ENCODE results near the gene TMEM120B. TPM values are rescaled to one million over a fixed set of nuclear protein-coding genes. Genes with fewer than 3 reads are reported as not detected.
A peak's percentile ranks its signal among the peaks of the same experiment; 100 is the strongest.

Gene TMEM120B
- total and polyA plus RNA-seq, 2 experiments from 2014 or later = 4.7 to 10.7 TPM

GRCh38 chr12:121792607-121793439 is 80.3 kb downstream of the TMEM120B start:
- H3K4me3 ChIP-seq = peak overlapping the region; percentile 73
- no peak for TF ChIP-seq EZH2 (IDR thresholded peaks at IDR 0.05; ENCODE audit: insufficient read depth, poor library complexity, severe bottlenecking)
- no peak for TF ChIP-seq EZH2phosphoT487 (IDR thresholded peaks at IDR 0.05; ENCODE audit: insufficient read depth, low read depth)
- H3K9me2 ChIP-seq (ENCODE audit: insufficient read depth) = no peaks in the 10 kb centered on the region
- H4K20me1 ChIP-seq (ENCODE audit: insufficient read depth) = no peaks in the 10 kb centered on the region
- H3K4me1 ChIP-seq (ENCODE audit: insufficient read depth) = peaks cover 20% of the 10 kb centered on the region
- no peaks in the 10 kb centered on the region for H3K27me3 ChIP-seq (replicated peaks; ENCODE audit: insufficient read depth)
- no peaks in the 10 kb centered on the region for H3K9me3 ChIP-seq (ENCODE audit: low read depth)
- WGBS, 2 experiments (ENCODE audit: low coverage in 1 of 2, low lambda C conversion rate in 2 of 2, missing lambda C conversion rate in 2 of 2) = 65 to 90% methylated on average over 13 to 48 of the region's 48 CpGs
- no peak overlapping the region for H3K27ac ChIP-seq
- H3F3A ChIP-seq (ENCODE audit: insufficient read depth) = 0 out of 2 replicates have a peak, but pooled peaks cover 12% of the 10 kb centered on the region
- peak overlapping the region; percentile 62; the same call in 1 of the 2 replicates for H2AFZ ChIP-seq
- H3K9ac ChIP-seq = peak overlapping the region; percentile 82; the same call in 1 of the 2 replicates
- in situ Hi-C loops (cut with MboI) = loop anchor here (5.0 kb wide), 1 partner anchor 101 kb away; no protein-coding TSS in a partner anchor
- peak overlapping the region; percentile 77 for H3K4me2 ChIP-seq (ENCODE audit: unreplicated experiment)
- no peak for DNase-seq
- peaks cover 26% of the 10 kb centered on the region for H3K79me2 ChIP-seq (ENCODE audit: insufficient read depth)
- no peaks in the 10 kb centered on the region for H3K36me3 ChIP-seq (ENCODE audit: low read depth)

- Histone ChIP-seq H3K9ac (peak within 1 kb of the TSS; percentile 82), H3F3A (ENCODE audit: insufficient read depth) (peaks cover 15% of the 10 kb centered on the region), H3K9me3 (ENCODE audit: low read depth) (no peaks in the 10 kb centered on the region), H2AFZ (peak within 1 kb of the TSS; percentile 62), H3K4me2 (ENCODE audit: unreplicated experiment) (peak within 1 kb of the TSS; percentile 77), H3K79me2 (ENCODE audit: insufficient read depth) (peaks cover 32% of the 10 kb centered on the region), H3K27ac (peak within 1 kb of the TSS; percentile 86), H3K9me2 (ENCODE audit: insufficient read depth) (no peaks in the 10 kb centered on the region), H3K27me3 (replicated peaks; ENCODE audit: insufficient read depth) (no peaks in the 10 kb centered on the region), H3K4me3 (peak within 1 kb of the TSS; percentile 73), H4K20me1 (ENCODE audit: insufficient read depth) (no peaks in the 10 kb centered on the region), H3K4me1 (ENCODE audit: insufficient read depth) (peaks cover 26% of the 10 kb centered on the region), H3K36me3 (ENCODE audit: low read depth) (no peaks in the 10 kb centered on the region)
- no peak for TF ChIP-seq EZH2phosphoT487 (IDR thresholded peaks at IDR 0.05; ENCODE audit: insufficient read depth, low read depth)
- TF ChIP-seq EZH2 (IDR thresholded peaks at IDR 0.05; ENCODE audit: insufficient read depth, poor library complexity, severe bottlenecking) = no peak
- WGBS, 2 experiments (ENCODE audit: low coverage in 1 of 2, low lambda C conversion rate in 2 of 2, missing lambda C conversion rate in 2 of 2) = 3 to 4% methylated on average over 27 to 30 of the region's 36 CpGs
- in situ Hi-C loops (cut with MboI) = loop anchor here (5.0 kb wide), 1 partner anchor 101 kb away; no protein-coding TSS in a partner anchor
- DNase-seq = peak; percentile 56
Observed at GRCh38 chr12:121793440-121793837, 80.9 kb downstream of the TMEM120B start, which contains the start of gene RHOF. RHOF (minus strand) TSS chr12:121793688; CDS start chr12:121793633, 55 bp downstream.

- in situ Hi-C loops (cut with MboI) = loop anchor here (5.0 kb wide), 1 partner anchor 102 kb away; no protein-coding TSS in a partner anchor
- Histone ChIP-seq H3K9ac (peak overlapping the region; percentile 82), H3K27me3 (replicated peaks; ENCODE audit: insufficient read depth) (no peaks in the 10 kb centered on the region), H3K79me2 (ENCODE audit: insufficient read depth) (peaks cover 38% of the 10 kb centered on the region), H3K9me3 (ENCODE audit: low read depth) (no peaks in the 10 kb centered on the region), H3K4me3 (peak overlapping the region; percentile 73), H3K27ac (peak overlapping the region; percentile 86), H3K4me1 (ENCODE audit: insufficient read depth) (peaks cover 31% of the 10 kb centered on the region), H4K20me1 (ENCODE audit: insufficient read depth) (no peaks in the 10 kb centered on the region), H3K9me2 (ENCODE audit: insufficient read depth) (no peaks in the 10 kb centered on the region), H3K4me2 (ENCODE audit: unreplicated experiment) (peak overlapping the region; percentile 77), H3F3A (ENCODE audit: insufficient read depth) (peaks cover 21% of the 10 kb centered on the region), H3K36me3 (ENCODE audit: low read depth) (no peaks in the 10 kb centered on the region), H2AFZ (peak overlapping the region; percentile 62)
- TF ChIP-seq EZH2 (IDR thresholded peaks at IDR 0.05; ENCODE audit: insufficient read depth, poor library complexity, severe bottlenecking) = no peak
- TF ChIP-seq EZH2phosphoT487 (IDR thresholded peaks at IDR 0.05; ENCODE audit: insufficient read depth, low read depth) = no peak
- WGBS, 2 experiments (ENCODE audit: low coverage in 1 of 2, low lambda C conversion rate in 2 of 2, missing lambda C conversion rate in 2 of 2) = 0 to 1% methylated on average over 28 to 52 of the region's 59 CpGs
- DNase-seq = peak; percentile 98
Observed at GRCh38 chr12:121793838-121794533, 81.4 kb downstream of the TMEM120B start.

- Histone ChIP-seq H3K27ac (peak overlapping the region; percentile 86), H3K9me2 (ENCODE audit: insufficient read depth) (no peaks in the 10 kb centered on the region), H2AFZ (peak overlapping the region; percentile 24; the same call in 1 of the 2 replicates), H3K36me3 (ENCODE audit: low read depth) (no peaks in the 10 kb centered on the region), H3K9me3 (ENCODE audit: low read depth) (no peaks in the 10 kb centered on the region), H3K27me3 (replicated peaks; ENCODE audit: insufficient read depth) (no peaks in the 10 kb centered on the region), H3K9ac (peak overlapping the region; percentile 82), H4K20me1 (ENCODE audit: insufficient read depth) (no peaks in the 10 kb centered on the region), H3F3A (ENCODE audit: insufficient read depth) (peaks cover 25% of the 10 kb centered on the region), H3K4me1 (ENCODE audit: insufficient read depth) (peaks cover 31% of the 10 kb centered on the region), H3K79me2 (ENCODE audit: insufficient read depth) (peaks cover 38% of the 10 kb centered on the region), H3K4me3 (peak overlapping the region; percentile 40), H3K4me2 (ENCODE audit: unreplicated experiment) (peak overlapping the region; percentile 55)
- DNase-seq = peak; percentile 54
- WGBS, 2 experiments (ENCODE audit: low coverage in 1 of 2, low lambda C conversion rate in 2 of 2, missing lambda C conversion rate in 2 of 2) = 2% methylated on average over 13 of the region's 13 CpGs
- TF ChIP-seq EZH2 (IDR thresholded peaks at IDR 0.05; ENCODE audit: insufficient read depth, poor library complexity, severe bottlenecking) (no peak), EZH2phosphoT487 (IDR thresholded peaks at IDR 0.05; ENCODE audit: insufficient read depth, low read depth) (no peak)
- in situ Hi-C loops (cut with MboI) = loop anchor here (5.0 kb wide), 1 partner anchor 102 kb away; no protein-coding TSS in a partner anchor
Observed at GRCh38 chr12:121794534-121795033, 82.0 kb downstream of the TMEM120B start.
